HG03457 (cell line): Measurements from ENCODE around the gene LANCL1.

Experiments used
- ATAC-seq: cut with Tn5 transposase; IDR thresholded peaks from one replicate; pipeline ENCODE4 v1.9.1; 2021; ENCODE audit warnings: moderate number of reproducible peaks; ENCODE audit not compliant: unreplicated experiment

The LANCL1 gene, protein sequence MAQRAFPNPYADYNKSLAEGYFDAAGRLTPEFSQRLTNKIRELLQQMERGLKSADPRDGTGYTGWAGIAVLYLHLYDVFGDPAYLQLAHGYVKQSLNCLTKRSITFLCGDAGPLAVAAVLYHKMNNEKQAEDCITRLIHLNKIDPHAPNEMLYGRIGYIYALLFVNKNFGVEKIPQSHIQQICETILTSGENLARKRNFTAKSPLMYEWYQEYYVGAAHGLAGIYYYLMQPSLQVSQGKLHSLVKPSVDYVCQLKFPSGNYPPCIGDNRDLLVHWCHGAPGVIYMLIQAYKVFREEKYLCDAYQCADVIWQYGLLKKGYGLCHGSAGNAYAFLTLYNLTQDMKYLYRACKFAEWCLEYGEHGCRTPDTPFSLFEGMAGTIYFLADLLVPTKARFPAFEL

DNA sequence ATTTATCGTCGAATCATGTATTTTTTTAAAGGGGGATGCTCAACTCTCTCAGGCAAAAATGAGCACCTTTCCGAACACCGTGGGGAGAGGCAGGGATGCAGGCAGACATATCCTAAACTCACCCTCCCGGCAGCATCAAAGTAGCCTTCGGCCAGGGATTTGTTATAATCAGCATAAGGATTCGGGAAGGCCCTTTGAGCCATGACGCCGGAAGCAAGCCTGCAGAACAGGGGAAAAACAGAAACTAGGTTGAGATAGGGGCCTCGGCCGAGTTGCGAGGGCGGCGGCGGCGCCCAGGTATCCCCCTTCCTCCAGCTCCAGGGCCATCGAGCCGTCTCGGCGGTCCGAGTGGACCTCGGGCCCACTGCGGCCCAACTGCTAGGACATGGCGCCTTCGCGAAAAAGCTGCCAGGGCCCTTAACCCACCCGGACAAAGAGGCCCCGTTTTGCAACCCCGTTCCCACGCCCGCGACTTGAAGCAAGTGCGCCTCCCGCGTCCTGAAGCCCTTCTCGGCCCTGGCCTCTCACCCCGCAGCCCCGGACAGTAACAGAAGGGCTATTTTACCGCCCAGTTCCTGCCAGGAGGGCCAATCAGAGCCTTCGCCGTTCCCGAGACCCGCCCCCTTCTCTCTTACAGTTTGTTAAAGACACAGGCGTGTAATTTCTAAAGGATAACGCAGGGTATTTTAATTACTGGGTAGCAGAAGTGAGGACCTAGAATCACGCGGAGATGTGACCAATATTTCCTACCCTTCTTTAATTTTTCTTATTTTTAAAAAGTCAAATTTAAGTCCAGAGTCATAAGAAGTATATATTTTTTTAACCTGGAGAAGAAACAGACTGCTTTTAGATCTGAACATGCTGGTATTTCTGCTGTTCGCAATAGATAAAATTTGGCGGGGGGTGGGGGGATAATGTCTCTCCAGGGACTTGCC lies at the start of gene LANCL1:
LANCL1 (minus strand) TSS at position 566 of the 935 bp plus-strand sequence; CDS start at position 203, 363 bp downstream.
- ATAC-seq: peak; percentile 100

- no peak for ATAC-seq
These were observed 48.0 kb upstream of the LANCL1 start for GRCh38 chr2:210524533-210524932.

GRCh38 chr2:210523650-210524289 lies 47.2 kb upstream of the LANCL1 start:
- ATAC-seq: no peak

DNA sequence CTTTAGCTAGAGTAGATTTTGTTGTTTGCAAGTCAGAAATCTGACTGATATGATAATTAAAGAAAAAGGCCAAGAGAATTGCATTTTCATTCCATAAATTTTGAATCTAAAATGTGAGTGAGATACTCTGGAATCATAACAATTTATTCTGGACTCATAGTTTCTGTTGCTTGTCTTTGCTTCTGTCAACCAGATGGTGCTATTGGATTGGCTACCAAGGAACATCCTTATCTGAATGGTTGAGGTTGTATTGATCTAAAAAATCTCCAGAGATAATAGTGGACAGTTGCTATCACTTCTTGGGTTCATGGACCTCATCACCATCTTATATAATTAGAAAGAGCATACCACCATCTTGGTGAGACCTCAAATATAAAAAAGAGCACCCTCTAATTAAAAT lies 45.8 kb upstream of the LANCL1 start:
- no peak for ATAC-seq

- no peak for ATAC-seq
These were observed 43.0 kb upstream of the LANCL1 start for GRCh38 chr2:210519594-210519993.

DNA sequence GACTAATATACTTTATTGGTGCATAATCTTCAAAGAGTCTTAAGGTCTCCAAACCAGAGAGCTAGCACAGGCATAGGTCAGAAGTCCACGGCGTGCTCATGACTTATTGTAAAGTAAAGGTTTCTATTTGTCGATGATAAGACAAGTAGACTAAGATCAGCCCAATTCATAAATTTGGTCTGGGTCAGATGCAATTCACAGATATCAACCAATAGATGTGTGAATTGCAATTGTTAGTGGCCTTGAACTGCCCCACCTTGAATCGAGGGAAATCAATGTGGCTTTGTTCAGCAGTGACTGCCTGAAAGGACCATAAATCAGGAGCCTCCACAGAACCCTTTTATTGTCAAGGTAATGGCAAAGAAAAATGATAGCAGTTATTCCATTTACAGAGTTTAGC lies 40.7 kb upstream of the LANCL1 start:
- no peak for ATAC-seq

- ATAC-seq: no peak
These were observed 39.4 kb upstream of the LANCL1 start for GRCh38 chr2:210515911-210516310.

DNA sequence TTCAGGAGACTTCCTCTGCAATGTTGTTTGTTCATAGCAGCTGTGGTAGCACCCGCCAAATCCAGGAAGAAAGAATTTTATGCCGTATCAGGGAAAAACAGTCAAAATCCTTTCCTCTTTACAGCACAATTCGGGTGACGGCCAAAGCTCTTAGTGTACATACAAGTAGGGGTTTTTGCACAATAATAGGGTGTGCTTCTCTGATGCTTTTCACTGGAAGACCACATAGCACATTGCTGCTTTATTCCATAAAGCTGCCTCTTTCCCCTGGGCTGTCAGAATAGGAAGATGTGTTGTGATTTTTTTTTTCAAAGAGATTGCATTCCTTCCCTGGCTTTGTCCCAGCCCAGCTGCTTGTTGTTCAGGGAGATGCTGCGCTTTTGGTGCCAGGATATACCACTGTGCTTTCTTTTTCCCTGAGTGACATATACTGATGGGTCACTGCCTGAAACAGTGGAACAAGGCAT lies 27.2 kb upstream of the LANCL1 start:
- ATAC-seq: no peak

GRCh38 chr2:210503001-210503623 lies 26.6 kb upstream of the LANCL1 start:
- ATAC-seq: peak; percentile 95

GRCh38 chr2:210496512-210496911 lies 20.0 kb upstream of the LANCL1 start:
- no peak for ATAC-seq

- no peak for ATAC-seq
These were observed 17.0 kb upstream of the LANCL1 start for GRCh38 chr2:210493528-210493927.

- no peak for ATAC-seq
These were observed 5.1 kb upstream of the LANCL1 start for GRCh38 chr2:210481601-210482175.

DNA sequence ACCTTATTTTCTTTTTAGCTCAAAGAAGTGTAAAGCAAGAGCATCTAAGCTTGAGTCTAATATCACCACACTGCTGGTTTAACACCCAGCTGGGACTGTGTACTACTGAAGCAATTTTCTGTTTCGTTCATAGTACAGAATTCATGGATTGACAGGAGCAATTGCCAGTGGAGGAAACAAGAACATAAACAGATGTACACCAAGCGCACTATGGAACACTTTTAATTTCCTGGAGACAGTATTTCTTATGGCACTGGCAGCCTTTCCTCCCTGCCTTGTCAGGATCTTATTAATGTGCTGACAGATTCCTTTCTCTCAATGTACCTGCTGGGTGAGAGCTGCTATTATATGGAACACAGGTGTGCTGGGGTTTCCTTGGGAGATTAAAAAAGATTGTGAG lies 4.2 kb upstream of the LANCL1 start:
- ATAC-seq: no peak

GRCh38 chr2:210480079-210480478 lies 3.5 kb upstream of the LANCL1 start:
- no peak for ATAC-seq

GRCh38 chr2:210478661-210479060 lies 2.1 kb upstream of the LANCL1 start:
- no peak for ATAC-seq

GRCh38 chr2:210477496-210477895 lies 937 bp upstream of the LANCL1 start:
- ATAC-seq: no peak

- no peak for ATAC-seq
These were observed 853 bp downstream of the LANCL1 start for GRCh38 chr2:210475706-210476105.

- ATAC-seq: no peak
These were observed 1.8 kb downstream of the LANCL1 start for GRCh38 chr2:210474776-210475175.

DNA sequence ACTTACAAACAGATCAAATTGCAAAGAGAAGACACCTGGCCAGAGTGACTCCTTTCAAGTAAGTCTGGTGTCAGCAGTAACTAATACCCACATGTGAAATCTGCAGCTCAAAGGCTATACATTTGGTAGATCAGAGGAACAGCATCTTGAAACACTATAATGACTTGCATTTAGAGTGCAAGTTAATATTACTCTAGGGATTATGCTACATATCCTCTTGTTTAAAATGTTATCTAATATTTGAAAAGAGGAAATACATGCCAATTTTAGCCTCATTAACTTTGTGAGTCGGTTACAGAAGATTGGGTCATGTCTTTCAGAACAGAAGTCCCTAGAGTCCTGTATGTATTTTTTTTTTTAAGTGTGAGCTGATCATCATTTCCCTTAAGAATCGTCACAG lies 15.2 kb downstream of the LANCL1 start:
- ATAC-seq: peak; percentile 43
